ENCODE measurements around the gene CACTIN.

CACTIN gene

GRCh38 chr19:3653865-3654513 is 27.4 kb upstream of the CACTIN start:
- Histone ChIP-seq H3K4me3 (IDR thresholded peaks at IDR 0.05; ENCODE audit: insufficient read depth, low read depth, low read length) (no peak overlapping the region), H3K9ac (no peak overlapping the region), H3K4me1 (ENCODE audit: low read depth, poor library complexity, severe bottlenecking) (no peaks in the 10 kb centered on the region), H3K27ac (no peak overlapping the region), H3K79me2 (ENCODE audit: insufficient read depth, low read depth) (no peaks in the 10 kb centered on the region), H3K27me3 (ENCODE audit: insufficient read depth, low read depth) (no peaks in the 10 kb centered on the region), H2AFZ (ENCODE audit: low read depth) (no peak overlapping the region), H3K36me3 (ENCODE audit: insufficient read depth) (no peaks in the 10 kb centered on the region), H4K20me1 (ENCODE audit: insufficient read depth) (no peaks in the 10 kb centered on the region), H3K4me2 (no peak overlapping the region)
- TF ChIP-seq CTCF (conservative IDR thresholded peaks at IDR 0.05; ENCODE audit: low read depth, low read length) = peak; percentile 29; the same call in 1 of the 2 replicates

- Histone ChIP-seq H3K27me3 (ENCODE audit: insufficient read depth, low read depth) (no peaks in the 10 kb centered on the region), H3K4me2 (no peak overlapping the region), H3K36me3 (ENCODE audit: insufficient read depth) (no peaks in the 10 kb centered on the region), H2AFZ (ENCODE audit: low read depth) (no peak overlapping the region), H3K4me3 (IDR thresholded peaks at IDR 0.05; ENCODE audit: insufficient read depth, low read depth, low read length) (no peak overlapping the region), H4K20me1 (ENCODE audit: insufficient read depth) (no peaks in the 10 kb centered on the region), H3K79me2 (ENCODE audit: insufficient read depth, low read depth) (no peaks in the 10 kb centered on the region), H3K27ac (no peak overlapping the region), H3K4me1 (ENCODE audit: low read depth, poor library complexity, severe bottlenecking) (no peaks in the 10 kb centered on the region), H3K9ac (no peak overlapping the region)
- TF ChIP-seq CTCF (conservative IDR thresholded peaks at IDR 0.05; ENCODE audit: low read depth, low read length) = no peak
These were observed 26.6 kb upstream of the CACTIN start for GRCh38 chr19:3653081-3653795.

GRCh38 chr19:3652422-3652821 is 25.8 kb upstream of the CACTIN start:
- Histone ChIP-seq H3K27ac (no peak overlapping the region), H3K4me3 (IDR thresholded peaks at IDR 0.05; ENCODE audit: insufficient read depth, low read depth, low read length) (no peak overlapping the region), H3K9ac (no peak overlapping the region), H4K20me1 (ENCODE audit: insufficient read depth) (no peaks in the 10 kb centered on the region), H3K4me2 (no peak overlapping the region), H2AFZ (ENCODE audit: low read depth) (no peak overlapping the region), H3K27me3 (ENCODE audit: insufficient read depth, low read depth) (no peaks in the 10 kb centered on the region), H3K79me2 (ENCODE audit: insufficient read depth, low read depth) (no peaks in the 10 kb centered on the region), H3K4me1 (ENCODE audit: low read depth, poor library complexity, severe bottlenecking) (no peaks in the 10 kb centered on the region), H3K36me3 (ENCODE audit: insufficient read depth) (no peaks in the 10 kb centered on the region)
- no peak for TF ChIP-seq CTCF (conservative IDR thresholded peaks at IDR 0.05; ENCODE audit: low read depth, low read length)

GRCh38 chr19:3651684-3652083 is 25.1 kb upstream of the CACTIN start:
- Histone ChIP-seq H3K27me3 (ENCODE audit: insufficient read depth, low read depth) (no peaks in the 10 kb centered on the region), H3K79me2 (ENCODE audit: insufficient read depth, low read depth) (no peaks in the 10 kb centered on the region), H3K4me3 (IDR thresholded peaks at IDR 0.05; ENCODE audit: insufficient read depth, low read depth, low read length) (no peak overlapping the region), H3K9ac (no peak overlapping the region), H3K36me3 (ENCODE audit: insufficient read depth) (no peaks in the 10 kb centered on the region), H3K27ac (no peak overlapping the region), H3K4me2 (no peak overlapping the region), H2AFZ (ENCODE audit: low read depth) (no peak overlapping the region), H4K20me1 (ENCODE audit: insufficient read depth) (no peaks in the 10 kb centered on the region), H3K4me1 (ENCODE audit: low read depth, poor library complexity, severe bottlenecking) (no peaks in the 10 kb centered on the region)
- TF ChIP-seq CTCF (conservative IDR thresholded peaks at IDR 0.05; ENCODE audit: low read depth, low read length) = no peak
